Keratinocyte (primary cell): ENCODE results near the gene SRRM5. TPM values are rescaled to one million over a fixed set of nuclear protein-coding genes. Genes with fewer than 3 reads are reported as not detected.

ENCODE experiments used
- DNase-seq: peaks from one replicate; pipeline ENCODE4 v3.0.0-alpha.2; 2011; ENCODE audit warnings: low read depth, missing footprints, low spot score
- FAIRE-seq: peaks from 2 replicates; lab custom pipeline; 2011; peaks lifted over from hg19 to GRCh38; lab: Jason Lieb, UNC
- H2AFZ ChIP-seq: 2 replicates; pipeline ENCODE4 v1.6.0; 2012; ENCODE audit warnings: low read length, control low read depth, inconsistent platforms; ENCODE audit not compliant: control insufficient read depth
- H3K27ac ChIP-seq: 2 replicates; pipeline ENCODE4 v1.5.1; 2011; ENCODE audit warnings: low read length; ENCODE audit not compliant: control insufficient read depth, insufficient read depth
- H3K27me3 ChIP-seq: 3 replicates; pipeline ENCODE4 v1.6.0; 2011; ENCODE audit warnings: low read length; ENCODE audit not compliant: control insufficient read depth, insufficient read depth; ENCODE audit errors: extremely low read depth
- H3K36me3 ChIP-seq, 2 experiments: 2 replicates in 1 of 2; 3 replicates in 1 of 2; pipeline ENCODE4 v1.5.1; 2011; ENCODE audit warnings: low read length in 2 of 2, mild to moderate bottlenecking in 1 of 2; ENCODE audit not compliant: control insufficient read depth in 2 of 2, insufficient read depth in 2 of 2; ENCODE audit errors: extremely low read depth in 1 of 2
- H3K4me1 ChIP-seq: 3 replicates; pipeline ENCODE4 v1.5.1; 2011; ENCODE audit warnings: low read length; ENCODE audit not compliant: control insufficient read depth, insufficient read depth; ENCODE audit errors: extremely low read depth
- H3K4me2 ChIP-seq: 3 replicates; pipeline ENCODE4 v1.6.0; 2011; ENCODE audit warnings: low read depth, low read length; ENCODE audit not compliant: control insufficient read depth, insufficient read depth; ENCODE audit errors: extremely low read depth
- H3K4me3 ChIP-seq, 3 experiments: fragments of 200-600 bp in 1 of 3; sonication (generic) in 1 of 3; 2 replicates in 2 of 3; 3 replicates in 1 of 3; pipeline ENCODE4 v1.5.1; 2011 to 2016; ENCODE audit warnings: low read length in 3 of 3, mild to moderate bottlenecking in 3 of 3, control low read depth in 2 of 3, inconsistent platforms in 1 of 3, low read depth in 1 of 3, mixed read lengths in 1 of 3, mixed run types in 1 of 3, moderate library complexity in 1 of 3; ENCODE audit not compliant: control insufficient read depth in 2 of 3, insufficient read depth in 2 of 3; ENCODE audit errors: extremely low read depth in 1 of 3
- H3K79me2 ChIP-seq: 2 replicates; pipeline ENCODE4 v1.6.0; 2012; ENCODE audit warnings: low read length; ENCODE audit not compliant: control insufficient read depth, insufficient read depth
- H3K9ac ChIP-seq: 3 replicates; pipeline ENCODE4 v1.6.0; 2011; ENCODE audit warnings: low read length; ENCODE audit not compliant: control insufficient read depth, insufficient read depth; ENCODE audit errors: extremely low read depth
- H3K9me1 ChIP-seq: 3 replicates; pipeline ENCODE4 v1.6.0; 2011; ENCODE audit warnings: low read length; ENCODE audit not compliant: control insufficient read depth, insufficient read depth; ENCODE audit errors: extremely low read depth
- H3K9me3 ChIP-seq: 2 replicates; pipeline ENCODE4 v1.5.1; 2012; ENCODE audit warnings: low read depth, low read length; ENCODE audit not compliant: control insufficient read depth
- H4K20me1 ChIP-seq: 3 replicates; pipeline ENCODE4 v1.6.0; 2011; ENCODE audit warnings: low read length; ENCODE audit not compliant: control insufficient read depth, insufficient read depth; ENCODE audit errors: extremely low read depth
- CTCF ChIP-seq, 3 experiments: IDR thresholded peaks in 1 of 3; conservative IDR thresholded peaks in 1 of 3; optimal IDR thresholded peaks in 1 of 3; 2 replicates in 2 of 3; 3 replicates in 1 of 3; pipeline versions ENCODE3 to v1.5.1; 2011; ENCODE audit warnings: low read length in 3 of 3, mild to moderate bottlenecking in 3 of 3, moderate library complexity in 2 of 3, control low read depth in 1 of 3, inconsistent platforms in 1 of 3; ENCODE audit not compliant: insufficient read depth in 2 of 3; ENCODE audit errors: extremely low read depth in 1 of 3
- EZH2 ChIP-seq: IDR thresholded peaks from one replicate; pipeline ENCODE4 v1.6.1; 2012; ENCODE audit warnings: inconsistent platforms, mild to moderate bottlenecking, low read length, moderate library complexity
- dilution Hi-C: fragments of 300-500 bp; cut with MboI; formaldehyde crosslinking; loops from one replicate; pipeline ENCODE4 v1.7.0; 2020; ENCODE audit warnings: low sequenced_read_pairs; ENCODE audit not compliant: extremely low pct_ligation_motif_present
- polyA plus RNA-seq, 5 experiments: library from polyadenylated mRNA; depleted of rRNA in 3 of 5; stranded (reverse) in 3 of 5; stranded (forward) in 1 of 5; unstranded in 1 of 5; fragments of >200 nt; gene quantifications; 1 replicate in 1 of 5; 2 replicates in 3 of 5; 3 replicates in 1 of 5; pipeline versions ENCODE4 v1.2.1 to v1.2.3, GENCODE V29; 2011 to 2012; ENCODE audit warnings: missing spikeins in 2 of 5, low read depth in 1 of 5, low replicate concordance in 1 of 5

Gene SRRM5
- polyA plus RNA-seq, 1 donor (not counting 4 experiments of a cell fraction or from before 2014, with no cell fraction given): 0.03 TPM

GRCh38 chr19:43656436-43656835 is 44.5 kb downstream of the SRRM5 start:
- dilution Hi-C loops: no loop called here
- H3K27me3 ChIP-seq: no peaks in the 10 kb centered on the region
- TF ChIP-seq CTCF (optimal IDR thresholded peaks at IDR 0.05 in 1 of 3, IDR thresholded peaks at IDR 0.05 in 1 of 3, conservative IDR thresholded peaks at IDR 0.05 in 1 of 3; ENCODE audit: extremely low read depth in 1 of 3, insufficient read depth in 2 of 3, low read length in 3 of 3) (no peak), EZH2 (no peak)
- H3K4me2 ChIP-seq: no peak overlapping the region
- H3K9ac ChIP-seq: no peak overlapping the region
- H3K36me3 ChIP-seq: peaks cover 41 to 53% of the 10 kb centered on the region in 2 experiments
- H3K4me1 ChIP-seq: no peaks in the 10 kb centered on the region
- H3K9me3 ChIP-seq: no peaks in the 10 kb centered on the region
- peaks cover 2% of the 10 kb centered on the region for H4K20me1 ChIP-seq
- no peak overlapping the region for H2AFZ ChIP-seq
- FAIRE-seq (no peak), DNase-seq (no peak)
- H3K9me1 ChIP-seq: no peaks in the 10 kb centered on the region
- peaks cover 14% of the 10 kb centered on the region for H3K79me2 ChIP-seq
- no peak overlapping the region for H3K4me3 ChIP-seq
- no peak overlapping the region for H3K27ac ChIP-seq

- peaks cover 2% of the 10 kb centered on the region for H4K20me1 ChIP-seq
- FAIRE-seq (no peak), DNase-seq (no peak)
- H3K9me1 ChIP-seq: no peaks in the 10 kb centered on the region
- H3K9me3 ChIP-seq: no peaks in the 10 kb centered on the region
- peaks cover 18% of the 10 kb centered on the region for H3K79me2 ChIP-seq
- H3K4me2 ChIP-seq: no peak overlapping the region
- no peak overlapping the region for H3K4me3 ChIP-seq
- H3K27ac ChIP-seq: no peak overlapping the region
- H3K36me3 ChIP-seq: peaks cover 46 to 50% of the 10 kb centered on the region in 2 experiments
- H3K9ac ChIP-seq: no peak overlapping the region
- H3K27me3 ChIP-seq: no peaks in the 10 kb centered on the region
- no peak overlapping the region for H2AFZ ChIP-seq
- TF ChIP-seq CTCF (optimal IDR thresholded peaks at IDR 0.05 in 1 of 3, IDR thresholded peaks at IDR 0.05 in 1 of 3, conservative IDR thresholded peaks at IDR 0.05 in 1 of 3; ENCODE audit: extremely low read depth in 1 of 3, insufficient read depth in 2 of 3, low read length in 3 of 3) (no peak), EZH2 (no peak)
- dilution Hi-C loops: no loop called here
- no peaks in the 10 kb centered on the region for H3K4me1 ChIP-seq
Observed at GRCh38 chr19:43658001-43658400, 46.1 kb downstream of the SRRM5 start.
